LNCaP clone FGC (cell line): ENCODE measurements around the gene RPS19.

Experiments
- DNase-seq: peaks from one replicate; pipeline ENCODE4 v3.0.0-alpha.2; 2011; ENCODE audit warnings: low read depth
- H3K4me3 ChIP-seq: 2 replicates; pipeline ENCODE4 v1.5.1; 2011; ENCODE audit warnings: mild to moderate bottlenecking, low read depth, low read length, control low read depth
- CTCF ChIP-seq: IDR thresholded peaks from 2 replicates; pipeline ENCODE4 v1.5.1; 2012; ENCODE audit warnings: mild to moderate bottlenecking; ENCODE audit not compliant: control insufficient read depth, insufficient read depth; ENCODE audit errors: extremely low read depth

Gene RPS19

GRCh38 chr19:41821003-41821735 is 38.9 kb upstream of the RPS19 start:
- TF ChIP-seq CTCF = peak; percentile 50
- H3K4me3 ChIP-seq = no peak overlapping the region
- DNase-seq = no peak

GRCh38 chr19:41837981-41838708 is 21.9 kb upstream of the RPS19 start:
- no peak overlapping the region for H3K4me3 ChIP-seq
- no peak for TF ChIP-seq CTCF
- no peak for DNase-seq

- TF ChIP-seq CTCF = no peak
- no peak for DNase-seq
- no peak overlapping the region for H3K4me3 ChIP-seq
These were observed 20.8 kb upstream of the RPS19 start for GRCh38 chr19:41839211-41839610.

GRCh38 chr19:41843371-41843770 is 16.7 kb upstream of the RPS19 start:
- H3K4me3 ChIP-seq = no peak overlapping the region
- no peak for DNase-seq
- TF ChIP-seq CTCF = no peak

- TF ChIP-seq CTCF = no peak
- no peak within 1 kb of the TSS for H3K4me3 ChIP-seq
- no peak for DNase-seq
These were observed 15.5 kb upstream of the RPS19 start, which contains the start of gene LYPD4 for GRCh38 chr19:41844601-41845000. Gene LYPD4 (minus strand): TSS chr19:41844683. CDS start chr19:41839285, 5,398 bp downstream.

- no peak for TF ChIP-seq CTCF
- no peak within 1 kb of the TSS for H3K4me3 ChIP-seq
- DNase-seq = no peak
These were observed 15.2 kb upstream of the RPS19 start, which contains the start of gene DMRTC2 for GRCh38 chr19:41845001-41845050. Gene DMRTC2 (plus strand): TSS chr19:41845042. CDS start chr19:41847429, 2,387 bp downstream.
